LNCAP (cell line): ENCODE measurements around the gene ADAM8.

ENCODE experiments used
- TF ChIP-seq, protein P1 (sequence below): fragments of 450-650 bp; IDR thresholded peaks from 2 replicates; pipeline ENCODE4 v1.5.1; 2017; ENCODE audit warnings: mild to moderate bottlenecking

ADAM8 gene

GRCh38 chr10:133221331-133221730, 55.3 kb downstream of the ADAM8 start:
- TF ChIP-seq, protein P1, sequence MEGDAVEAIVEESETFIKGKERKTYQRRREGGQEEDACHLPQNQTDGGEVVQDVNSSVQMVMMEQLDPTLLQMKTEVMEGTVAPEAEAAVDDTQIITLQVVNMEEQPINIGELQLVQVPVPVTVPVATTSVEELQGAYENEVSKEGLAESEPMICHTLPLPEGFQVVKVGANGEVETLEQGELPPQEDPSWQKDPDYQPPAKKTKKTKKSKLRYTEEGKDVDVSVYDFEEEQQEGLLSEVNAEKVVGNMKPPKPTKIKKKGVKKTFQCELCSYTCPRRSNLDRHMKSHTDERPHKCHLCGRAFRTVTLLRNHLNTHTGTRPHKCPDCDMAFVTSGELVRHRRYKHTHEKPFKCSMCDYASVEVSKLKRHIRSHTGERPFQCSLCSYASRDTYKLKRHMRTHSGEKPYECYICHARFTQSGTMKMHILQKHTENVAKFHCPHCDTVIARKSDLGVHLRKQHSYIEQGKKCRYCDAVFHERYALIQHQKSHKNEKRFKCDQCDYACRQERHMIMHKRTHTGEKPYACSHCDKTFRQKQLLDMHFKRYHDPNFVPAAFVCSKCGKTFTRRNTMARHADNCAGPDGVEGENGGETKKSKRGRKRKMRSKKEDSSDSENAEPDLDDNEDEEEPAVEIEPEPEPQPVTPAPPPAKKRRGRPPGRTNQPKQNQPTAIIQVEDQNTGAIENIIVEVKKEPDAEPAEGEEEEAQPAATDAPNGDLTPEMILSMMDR: no peak

DNA sequence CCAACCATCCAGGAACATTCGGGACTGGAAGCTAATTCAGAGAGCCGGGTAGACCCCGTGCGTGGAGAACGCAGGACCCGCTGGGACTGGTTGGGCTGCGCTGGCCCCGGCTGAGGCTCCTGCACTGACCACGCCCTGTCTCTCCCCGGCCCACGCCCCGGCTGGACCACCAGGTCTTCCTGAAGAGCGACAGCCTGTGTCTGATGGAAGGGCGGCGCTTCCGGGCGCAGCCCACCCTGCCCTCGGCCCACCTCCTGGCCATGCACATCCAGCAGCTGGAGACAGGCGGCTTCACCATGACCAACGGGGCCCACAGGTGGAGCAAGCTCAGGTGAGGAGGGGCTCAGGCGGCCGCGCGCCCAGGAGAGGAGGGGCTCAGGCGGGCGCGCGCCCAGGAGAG, 56.9 kb downstream of the ADAM8 start:
- TF ChIP-seq, protein P1: no peak

DNA sequence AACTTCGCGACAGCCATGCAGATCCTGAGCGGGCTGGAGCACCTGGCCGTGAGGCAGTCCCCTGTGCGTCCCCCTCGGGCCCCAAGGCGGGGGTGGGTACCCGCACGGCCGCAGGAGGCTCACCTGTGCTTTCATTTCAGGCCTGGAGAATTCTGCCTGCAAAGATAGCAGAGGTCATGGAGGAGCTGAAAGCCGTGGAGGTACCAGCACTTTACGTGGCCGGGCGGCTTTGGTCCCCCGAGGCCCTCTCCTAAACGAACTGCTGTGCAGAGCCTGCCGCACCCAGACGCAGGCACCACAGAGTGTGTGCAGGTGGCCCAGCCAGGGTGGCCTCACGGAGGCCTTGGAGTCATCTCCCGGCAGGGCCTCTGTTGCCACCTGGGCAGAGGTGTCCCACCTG, 57.8 kb downstream of the ADAM8 start:
- TF ChIP-seq, protein P1: no peak

DNA sequence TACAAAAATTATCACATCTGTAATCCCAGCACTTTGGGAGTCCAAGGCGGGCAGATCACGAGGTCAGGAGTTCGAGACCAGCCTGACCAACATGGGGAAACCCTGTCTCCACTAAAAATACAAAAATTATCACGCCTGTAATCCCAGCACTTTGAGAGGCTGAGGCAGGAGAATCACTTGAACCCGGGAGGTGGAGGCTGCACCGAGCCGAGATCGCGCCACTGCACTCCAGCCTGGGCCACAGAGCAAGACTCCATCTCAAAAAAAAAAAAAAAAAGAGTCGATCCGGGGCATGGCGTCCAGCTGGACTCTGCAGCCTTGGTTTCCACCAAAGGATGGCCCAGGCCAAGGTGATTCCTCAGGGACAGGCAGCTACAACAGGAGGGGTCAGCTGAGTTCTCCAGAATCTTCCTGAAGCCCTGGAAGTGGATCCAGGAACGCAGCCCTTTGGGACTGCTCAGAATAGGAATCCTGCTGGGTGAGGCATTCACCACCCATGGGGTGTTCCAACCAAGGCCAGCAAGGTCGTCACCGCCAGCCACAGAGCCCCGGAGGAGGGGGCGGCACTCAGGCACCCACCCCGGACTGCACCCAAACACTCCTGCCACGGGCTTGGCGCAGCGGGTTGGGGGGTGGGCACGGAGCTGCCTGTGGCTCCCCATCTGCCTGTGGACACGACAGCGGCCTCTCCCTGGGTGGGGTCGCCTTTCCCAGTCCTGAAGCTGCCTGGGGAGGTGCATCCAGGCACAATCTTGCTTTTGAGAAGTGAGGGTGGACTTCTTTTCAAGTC, 58.7 kb downstream of the ADAM8 start:
- TF ChIP-seq, protein P1: no peak

GRCh38 chr10:133216776-133217175, 59.9 kb downstream of the ADAM8 start:
- TF ChIP-seq, protein P1: no peak

- TF ChIP-seq, protein P1: no peak
Measured at GRCh38 chr10:133215586-133215985, 61.1 kb downstream of the ADAM8 start.

- TF ChIP-seq, protein P1: no peak
Measured at GRCh38 chr10:133214468-133215410, 61.9 kb downstream of the ADAM8 start.
